ENCODE measurements around the gene KSR1.
"Not testable (repeated sequence)": the region's sequence is repeated elsewhere in the genome, so short reads cannot be mapped to it uniquely, and the experiment has no call there.

KSR1 gene

GRCh38 chr17:27462714-27463113 is 6.5 kb downstream of the KSR1 start:
- Histone ChIP-seq H2BK5ac (ENCODE audit: low read length) (no peak overlapping the region), H2BK120ac (ENCODE audit: low read depth, low read length) (no peak overlapping the region), H2BK15ac (ENCODE audit: low read length) (no peak overlapping the region), H3K27ac (replicated peaks; ENCODE audit: low read length) (no peak overlapping the region), H3K4me3 (ENCODE audit: low read length in 2 of 2) (no peak overlapping the region), H3K4me2 (ENCODE audit: insufficient read depth, low read length, poor library complexity, severe bottlenecking) (no peak overlapping the region), H2AFZ (ENCODE audit: low read length) (no peak overlapping the region), H3K18ac (ENCODE audit: low read length) (no peak overlapping the region), H3K36me3 (replicated peaks in 1 of 2; ENCODE audit: control insufficient read depth in 2 of 2, insufficient read depth in 2 of 2, low read length in 2 of 2) (no peaks in the 10 kb centered on the region), H2AK5ac (ENCODE audit: low read depth, low read length) (no peak overlapping the region), H4K91ac (ENCODE audit: low read depth, low read length, poor library complexity) (no peak overlapping the region), H3K4ac (ENCODE audit: low read length) (no peak overlapping the region), H4K8ac (ENCODE audit: low read depth, low read length) (no peak overlapping the region), H3K9me3 (replicated peaks in 1 of 2; ENCODE audit: control insufficient read depth in 2 of 2, insufficient read depth in 1 of 2, low read depth in 1 of 2, low read length in 2 of 2) (no peaks in the 10 kb centered on the region), H3K9ac (ENCODE audit: low read depth, low read length, poor library complexity) (no peak overlapping the region), H3K27me3 (ENCODE audit: control insufficient read depth in 3 of 3, insufficient read depth in 3 of 3, low read depth in 1 of 3, low read length in 3 of 3) (no peaks in the 10 kb centered on the region), H3K4me1 (ENCODE audit: control insufficient read depth in 2 of 2, insufficient read depth in 1 of 2, low read depth in 1 of 2, low read length in 2 of 2) (peaks cover 10 to 13% of the 10 kb centered on the region in 2 donors), H3K23ac (ENCODE audit: low read depth, low read length, poor library complexity) (no peak overlapping the region), H3K79me1 (ENCODE audit: low read depth, low read length) (peaks cover 7% of the 10 kb centered on the region), H2BK12ac (ENCODE audit: low read length) (no peak overlapping the region), H3K14ac (ENCODE audit: low read length) (no peak overlapping the region)
- DNase-seq (ENCODE audit: low spot score), result no peak
- no CpG with 5 or more reads among the region's 3 CpGs for WGBS, 2 donors (ENCODE audit: extremely low coverage in 2 of 2, insufficient read length in 2 of 2, insufficient replicate concordance in 1 of 2)

GRCh38 chr17:27463235-27463677 is 7.0 kb downstream of the KSR1 start:
- no peak overlapping the region for H2AK5ac ChIP-seq (ENCODE audit: low read depth, low read length)
- no peak overlapping the region for H2BK5ac ChIP-seq (ENCODE audit: low read length)
- H3K4me1 ChIP-seq (ENCODE audit: control insufficient read depth in 2 of 2, insufficient read depth in 1 of 2, low read depth in 1 of 2, low read length in 2 of 2), result peaks cover 6 to 13% of the 10 kb centered on the region in 2 donors
- H2AFZ ChIP-seq (ENCODE audit: low read length), result no peak overlapping the region
- H3K79me1 ChIP-seq (ENCODE audit: low read depth, low read length), result peaks cover 7% of the 10 kb centered on the region
- no peak for DNase-seq (ENCODE audit: low spot score)
- no peak overlapping the region for H3K23ac ChIP-seq (ENCODE audit: low read depth, low read length, poor library complexity)
- H3K4me3 ChIP-seq (ENCODE audit: low read length in 2 of 2), result no peak overlapping the region
- H3K27me3 ChIP-seq (ENCODE audit: control insufficient read depth in 3 of 3, insufficient read depth in 3 of 3, low read depth in 1 of 3, low read length in 3 of 3), result no peaks in the 10 kb centered on the region
- no peak overlapping the region for H3K27ac ChIP-seq (replicated peaks; ENCODE audit: low read length)
- H3K9me3 ChIP-seq (replicated peaks in 1 of 2; ENCODE audit: control insufficient read depth in 2 of 2, insufficient read depth in 1 of 2, low read depth in 1 of 2, low read length in 2 of 2), result no peaks in the 10 kb centered on the region
- H2BK120ac ChIP-seq (ENCODE audit: low read depth, low read length), result no peak overlapping the region
- H3K4me2 ChIP-seq (ENCODE audit: insufficient read depth, low read length, poor library complexity, severe bottlenecking), result no peak overlapping the region
- H3K14ac ChIP-seq (ENCODE audit: low read length), result no peak overlapping the region
- no peak overlapping the region for H3K18ac ChIP-seq (ENCODE audit: low read length)
- no peak overlapping the region for H3K9ac ChIP-seq (ENCODE audit: low read depth, low read length, poor library complexity)
- no peak overlapping the region for H2BK12ac ChIP-seq (ENCODE audit: low read length)
- no peak overlapping the region for H2BK15ac ChIP-seq (ENCODE audit: low read length)
- no peak overlapping the region for H4K8ac ChIP-seq (ENCODE audit: low read depth, low read length)
- H3K36me3 ChIP-seq (replicated peaks in 1 of 2; ENCODE audit: control insufficient read depth in 2 of 2, insufficient read depth in 2 of 2, low read length in 2 of 2), result no peaks in the 10 kb centered on the region
- H3K4ac ChIP-seq (ENCODE audit: low read length), result no peak overlapping the region
- no CpG with 5 or more reads among the region's 4 CpGs for WGBS, 2 donors (ENCODE audit: extremely low coverage in 2 of 2, insufficient read length in 2 of 2, insufficient replicate concordance in 1 of 2)
- H4K91ac ChIP-seq (ENCODE audit: low read depth, low read length, poor library complexity), result no peak overlapping the region

GRCh38 chr17:27464019-27464418 is 7.8 kb downstream of the KSR1 start:
- not testable (repeated sequence) for H3K27ac ChIP-seq (replicated peaks; ENCODE audit: low read length); H3K79me1 ChIP-seq (ENCODE audit: low read depth, low read length); H3K36me3 ChIP-seq (replicated peaks in 1 of 2; ENCODE audit: control insufficient read depth in 2 of 2, insufficient read depth in 2 of 2, low read length in 2 of 2); H3K4me2 ChIP-seq (ENCODE audit: insufficient read depth, low read length, poor library complexity, severe bottlenecking); H2AFZ ChIP-seq (ENCODE audit: low read length); H4K8ac ChIP-seq (ENCODE audit: low read depth, low read length); H3K4me3 ChIP-seq (ENCODE audit: low read length in 2 of 2); H3K27me3 ChIP-seq (ENCODE audit: control insufficient read depth in 3 of 3, insufficient read depth in 3 of 3, low read depth in 1 of 3, low read length in 3 of 3); H3K23ac ChIP-seq (ENCODE audit: low read depth, low read length, poor library complexity); H4K91ac ChIP-seq (ENCODE audit: low read depth, low read length, poor library complexity); H2BK5ac ChIP-seq (ENCODE audit: low read length); H2AK5ac ChIP-seq (ENCODE audit: low read depth, low read length); H3K14ac ChIP-seq (ENCODE audit: low read length); H2BK12ac ChIP-seq (ENCODE audit: low read length); H2BK120ac ChIP-seq (ENCODE audit: low read depth, low read length); H3K4ac ChIP-seq (ENCODE audit: low read length); H3K9me3 ChIP-seq (replicated peaks in 1 of 2; ENCODE audit: control insufficient read depth in 2 of 2, insufficient read depth in 1 of 2, low read depth in 1 of 2, low read length in 2 of 2); H2BK15ac ChIP-seq (ENCODE audit: low read length); H3K9ac ChIP-seq (ENCODE audit: low read depth, low read length, poor library complexity); H3K18ac ChIP-seq (ENCODE audit: low read length); DNase-seq (ENCODE audit: low spot score)
- peaks cover 2 to 12% of the 10 kb centered on the region in 2 donors for H3K4me1 ChIP-seq (ENCODE audit: control insufficient read depth in 2 of 2, insufficient read depth in 1 of 2, low read depth in 1 of 2, low read length in 2 of 2)
- WGBS, 2 donors (ENCODE audit: extremely low coverage in 2 of 2, insufficient read length in 2 of 2, insufficient replicate concordance in 1 of 2), result no CpG with 5 or more reads among the region's 3 CpGs

- no peak overlapping the region for H3K18ac ChIP-seq (ENCODE audit: low read length)
- DNase-seq (ENCODE audit: low spot score), result no peak
- H3K27ac ChIP-seq (replicated peaks; ENCODE audit: low read length), result no peak overlapping the region
- H3K9ac ChIP-seq (ENCODE audit: low read depth, low read length, poor library complexity), result no peak overlapping the region
- no peak overlapping the region for H2AK5ac ChIP-seq (ENCODE audit: low read depth, low read length)
- no peak overlapping the region for H2BK5ac ChIP-seq (ENCODE audit: low read length)
- no CpG with 5 or more reads among the region's 1 CpG for WGBS, 2 donors (ENCODE audit: extremely low coverage in 2 of 2, insufficient read length in 2 of 2, insufficient replicate concordance in 1 of 2)
- H2BK120ac ChIP-seq (ENCODE audit: low read depth, low read length), result no peak overlapping the region
- H4K91ac ChIP-seq (ENCODE audit: low read depth, low read length, poor library complexity), result no peak overlapping the region
- peaks cover 2 to 12% of the 10 kb centered on the region in 2 donors for H3K4me1 ChIP-seq (ENCODE audit: control insufficient read depth in 2 of 2, insufficient read depth in 1 of 2, low read depth in 1 of 2, low read length in 2 of 2)
- no peak overlapping the region for H4K8ac ChIP-seq (ENCODE audit: low read depth, low read length)
- no peak overlapping the region for H3K14ac ChIP-seq (ENCODE audit: low read length)
- H3K4me3 ChIP-seq (ENCODE audit: low read length in 2 of 2), result no peak overlapping the region
- no peak overlapping the region for H2BK15ac ChIP-seq (ENCODE audit: low read length)
- no peaks in the 10 kb centered on the region for H3K9me3 ChIP-seq (replicated peaks in 1 of 2; ENCODE audit: control insufficient read depth in 2 of 2, insufficient read depth in 1 of 2, low read depth in 1 of 2, low read length in 2 of 2)
- no peak overlapping the region for H3K4me2 ChIP-seq (ENCODE audit: insufficient read depth, low read length, poor library complexity, severe bottlenecking)
- no peaks in the 10 kb centered on the region for H3K36me3 ChIP-seq (replicated peaks in 1 of 2; ENCODE audit: control insufficient read depth in 2 of 2, insufficient read depth in 2 of 2, low read length in 2 of 2)
- peaks cover 4% of the 10 kb centered on the region for H3K79me1 ChIP-seq (ENCODE audit: low read depth, low read length)
- H3K4ac ChIP-seq (ENCODE audit: low read length), result no peak overlapping the region
- H3K23ac ChIP-seq (ENCODE audit: low read depth, low read length, poor library complexity), result no peak overlapping the region
- H2BK12ac ChIP-seq (ENCODE audit: low read length), result no peak overlapping the region
- no peaks in the 10 kb centered on the region for H3K27me3 ChIP-seq (ENCODE audit: control insufficient read depth in 3 of 3, insufficient read depth in 3 of 3, low read depth in 1 of 3, low read length in 3 of 3)
- no peak overlapping the region for H2AFZ ChIP-seq (ENCODE audit: low read length)
Measured at GRCh38 chr17:27464431-27464830, 8.2 kb downstream of the KSR1 start.
